22Rv1 (cell line): ENCODE results near the gene RAB19.

Source experiments
- H3K27ac ChIP-seq: fragments of 450-650 bp; 2 replicates; pipeline ENCODE4 v1.5.1; 2017
- ZFX ChIP-seq: fragments of 450-650 bp; IDR thresholded peaks from 2 replicates; pipeline ENCODE4 v1.6.1; 2017; ENCODE audit warnings: antibody characterized with exemption, borderline replicate concordance
- TF ChIP-seq, protein P1 (sequence below): fragments of 450-650 bp; IDR thresholded peaks from 2 replicates; pipeline ENCODE4 v1.5.1; 2017; ENCODE audit warnings: mild to moderate bottlenecking

Gene RAB19

DNA sequence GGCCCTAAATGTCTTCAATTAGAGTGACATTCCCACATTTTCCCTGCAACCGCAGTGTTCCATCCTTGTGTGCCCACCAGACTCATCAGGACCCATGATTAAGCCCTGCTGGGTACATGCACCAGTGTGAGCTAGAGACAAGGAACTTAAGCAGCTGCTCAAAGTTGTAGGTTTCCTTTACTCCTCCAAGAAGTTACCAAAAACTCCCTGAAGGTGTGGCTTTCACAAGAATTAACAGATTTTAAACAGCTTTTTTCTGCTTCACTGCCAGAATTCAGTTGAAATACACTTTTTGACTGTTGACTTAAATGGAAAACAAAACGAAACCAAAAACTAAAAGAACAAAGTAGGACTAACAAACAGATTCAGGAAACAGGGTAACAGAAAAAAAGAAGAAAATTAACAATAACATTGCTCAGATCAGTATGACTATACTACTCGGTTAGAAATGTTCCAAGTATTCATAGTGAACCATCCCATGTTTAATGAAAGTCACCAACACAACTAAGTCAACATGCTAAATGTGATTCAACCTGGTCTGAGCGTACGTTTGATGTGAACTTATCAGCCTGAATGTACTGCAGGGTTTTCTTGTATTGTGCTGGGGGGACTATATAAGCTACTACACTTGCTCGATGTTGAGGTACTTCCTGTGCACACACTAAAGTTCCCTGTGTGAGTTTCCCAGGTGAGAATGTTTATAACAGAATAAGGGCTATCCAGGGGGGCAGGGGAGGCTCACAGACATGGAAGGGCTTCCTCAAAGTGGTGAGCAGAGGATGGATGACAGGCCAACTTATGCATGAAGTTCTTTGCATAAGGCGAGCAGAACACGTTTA is 27.7 kb upstream of the RAB19 start:
- no peak overlapping the region for H3K27ac ChIP-seq
- no peak for TF ChIP-seq ZFX
- TF ChIP-seq, protein P1, sequence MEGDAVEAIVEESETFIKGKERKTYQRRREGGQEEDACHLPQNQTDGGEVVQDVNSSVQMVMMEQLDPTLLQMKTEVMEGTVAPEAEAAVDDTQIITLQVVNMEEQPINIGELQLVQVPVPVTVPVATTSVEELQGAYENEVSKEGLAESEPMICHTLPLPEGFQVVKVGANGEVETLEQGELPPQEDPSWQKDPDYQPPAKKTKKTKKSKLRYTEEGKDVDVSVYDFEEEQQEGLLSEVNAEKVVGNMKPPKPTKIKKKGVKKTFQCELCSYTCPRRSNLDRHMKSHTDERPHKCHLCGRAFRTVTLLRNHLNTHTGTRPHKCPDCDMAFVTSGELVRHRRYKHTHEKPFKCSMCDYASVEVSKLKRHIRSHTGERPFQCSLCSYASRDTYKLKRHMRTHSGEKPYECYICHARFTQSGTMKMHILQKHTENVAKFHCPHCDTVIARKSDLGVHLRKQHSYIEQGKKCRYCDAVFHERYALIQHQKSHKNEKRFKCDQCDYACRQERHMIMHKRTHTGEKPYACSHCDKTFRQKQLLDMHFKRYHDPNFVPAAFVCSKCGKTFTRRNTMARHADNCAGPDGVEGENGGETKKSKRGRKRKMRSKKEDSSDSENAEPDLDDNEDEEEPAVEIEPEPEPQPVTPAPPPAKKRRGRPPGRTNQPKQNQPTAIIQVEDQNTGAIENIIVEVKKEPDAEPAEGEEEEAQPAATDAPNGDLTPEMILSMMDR = no peak

DNA sequence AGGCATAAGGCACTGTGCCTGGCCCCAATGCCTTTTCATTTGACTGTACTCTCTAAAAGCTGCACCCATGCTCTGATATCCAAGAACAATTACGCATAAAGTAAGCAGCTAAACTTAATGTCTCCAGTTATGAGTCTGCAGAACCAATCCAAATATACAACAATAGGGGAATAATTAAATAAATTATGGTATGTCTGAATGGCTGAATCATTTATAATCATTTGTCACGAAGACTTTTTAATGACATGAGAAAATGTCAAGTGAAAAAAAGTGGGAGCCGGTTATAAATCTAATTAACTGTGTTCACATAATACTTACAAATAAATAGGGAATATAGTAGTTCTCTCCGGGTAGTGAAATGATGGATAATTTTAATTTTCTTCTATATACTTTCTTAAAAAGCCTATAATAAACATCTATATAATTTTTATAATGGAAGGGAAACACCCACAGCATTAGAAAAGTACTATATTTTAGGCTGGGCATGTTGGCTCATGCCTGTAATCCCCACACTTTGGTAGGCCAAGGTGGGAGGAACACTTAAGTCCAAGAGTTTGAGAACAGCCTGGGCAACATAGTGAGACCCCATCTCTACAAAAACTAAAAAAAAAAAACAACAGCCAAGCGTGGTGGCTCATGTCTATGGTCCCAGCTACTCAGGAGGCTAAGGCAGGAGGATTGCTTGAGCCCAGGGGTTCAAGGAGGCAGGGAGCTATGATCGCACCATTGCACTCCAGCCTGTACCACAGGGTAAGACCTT is 19.7 kb upstream of the RAB19 start:
- TF ChIP-seq, protein P1 = no peak
- no peak for TF ChIP-seq ZFX

DNA sequence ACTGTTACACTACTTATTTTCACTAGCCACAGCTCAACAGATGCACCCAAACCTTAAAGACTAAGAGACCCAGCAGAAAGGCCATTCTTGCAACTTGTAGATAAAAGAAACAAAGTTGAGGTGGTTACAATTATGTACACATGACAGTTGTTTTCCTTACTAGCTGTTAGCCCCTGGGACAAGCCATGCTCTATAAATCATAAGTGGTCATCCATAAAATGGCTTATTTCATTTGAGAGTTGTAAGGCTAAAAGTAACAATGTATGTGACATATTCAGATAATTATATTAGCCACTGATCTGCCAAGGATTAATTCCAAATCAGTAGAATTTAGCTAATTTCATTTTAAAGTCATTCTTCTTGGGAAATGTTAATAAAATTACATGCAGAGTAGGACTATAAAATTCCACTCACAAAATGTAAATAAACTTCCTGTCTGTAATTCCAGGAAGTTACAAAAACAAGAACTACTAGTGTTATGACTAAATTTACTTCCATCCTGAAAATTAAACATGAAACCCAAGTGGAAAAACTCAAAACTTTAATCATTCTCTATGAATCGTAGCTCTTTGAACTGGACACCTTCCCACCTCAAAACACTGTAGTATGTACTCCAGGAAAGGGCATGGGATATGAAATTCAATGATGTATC is 18.8 kb upstream of the RAB19 start:
- no peak overlapping the region for H3K27ac ChIP-seq
- TF ChIP-seq ZFX = no peak
- TF ChIP-seq, protein P1 = no peak

More for the DNA sequence above, 19.7 kb upstream of the RAB19 start:
- no peak overlapping the region for H3K27ac ChIP-seq

DNA sequence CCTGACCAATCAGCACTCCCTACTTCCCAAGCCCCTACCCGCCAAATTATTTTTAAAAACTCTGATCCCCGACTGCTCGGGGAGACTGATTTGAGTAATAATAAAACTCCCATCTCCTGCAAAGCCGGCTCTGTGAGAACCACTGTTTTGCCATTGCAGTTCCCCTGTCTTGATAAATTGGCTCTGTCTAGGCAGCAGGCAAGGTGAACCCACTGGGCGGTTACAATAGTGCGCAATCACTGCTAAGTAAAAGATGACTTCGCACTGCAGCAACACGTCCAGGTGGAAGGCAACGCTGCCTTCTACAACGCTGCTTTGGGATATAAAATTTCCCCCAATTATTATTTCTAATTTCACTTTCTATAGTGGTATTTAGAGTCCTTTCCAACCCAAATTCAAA is 14.4 kb upstream of the RAB19 start:
- H3K27ac ChIP-seq = no peak overlapping the region
- TF ChIP-seq, protein P1 = no peak
- TF ChIP-seq ZFX = no peak

DNA sequence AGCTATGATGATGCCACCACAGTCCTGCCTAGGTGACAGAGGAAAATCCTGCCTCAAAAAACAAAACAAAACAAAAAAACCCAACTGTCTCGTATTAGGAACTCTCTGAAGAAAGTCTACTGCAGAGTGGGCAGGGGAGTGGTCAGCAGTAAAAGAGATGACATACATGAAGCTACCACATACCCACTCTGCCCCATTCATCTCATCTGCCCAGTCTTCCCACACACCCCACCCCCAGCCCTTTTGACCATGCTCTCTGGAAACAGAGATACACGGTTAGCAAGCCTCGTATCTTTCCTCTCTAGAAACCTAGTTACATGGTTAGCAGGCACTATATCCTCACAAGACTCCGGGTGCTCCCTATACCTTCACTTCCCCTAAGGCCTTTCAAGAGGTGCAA is 13.8 kb upstream of the RAB19 start:
- no peak for TF ChIP-seq ZFX
- TF ChIP-seq, protein P1 = no peak
- no peak overlapping the region for H3K27ac ChIP-seq

DNA sequence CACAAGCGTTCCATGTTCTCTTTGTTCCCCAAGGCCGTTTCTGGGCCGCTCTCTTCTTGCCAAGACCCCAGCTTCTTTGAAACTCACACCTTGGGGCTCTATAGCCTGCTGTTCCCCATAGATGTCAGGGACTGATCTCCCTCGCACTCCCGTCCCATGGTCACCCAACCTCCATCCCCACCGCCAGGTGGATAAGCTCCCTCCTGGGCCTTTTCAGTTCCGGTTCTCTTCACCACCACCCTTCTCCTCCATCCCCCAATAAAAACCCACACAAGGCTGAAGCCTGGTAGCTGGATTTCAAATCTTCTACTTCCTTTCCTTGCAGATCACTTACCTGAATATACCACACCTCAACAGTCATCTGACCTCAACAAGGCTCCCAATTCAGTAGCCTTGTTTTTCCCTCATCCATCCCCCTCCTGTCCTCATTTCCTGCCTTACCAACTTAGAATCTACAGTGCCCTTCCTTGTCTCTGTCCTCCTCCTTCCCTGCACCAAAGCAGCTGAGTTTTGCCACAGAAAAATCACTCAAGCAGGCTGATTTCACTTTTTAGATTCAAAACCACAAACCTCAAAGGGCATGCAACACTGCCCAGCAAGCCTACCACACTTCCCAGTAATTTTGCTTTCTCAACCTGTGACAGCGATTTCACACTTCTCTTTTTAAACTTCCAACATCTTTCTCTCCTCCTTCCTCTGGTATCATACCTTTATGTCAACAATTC is 13.2 kb upstream of the RAB19 start:
- no peak for TF ChIP-seq ZFX
- TF ChIP-seq, protein P1 = no peak
- H3K27ac ChIP-seq = no peak overlapping the region
